IMR-90 (cell line): ENCODE data around the gene AMZ2. TPM values are rescaled to one million over a fixed set of nuclear protein-coding genes. Genes with fewer than 3 reads are reported as not detected.
"Not testable (repeated sequence)": the region's sequence is repeated elsewhere in the genome, so short reads cannot be mapped to it uniquely, and the experiment has no call there.

ENCODE experiments used
- ATAC-seq: fragments of 200-7000 bp; cut with Tn5 transposase; 2 replicates; pipeline ENCODE4 v1.9.1; 2020; ENCODE audit warnings: low read depth, mild to moderate bottlenecking, moderate library complexity
- BruUV-seq: library from RNA; stranded (reverse); fragments of 400-500 nt; replicated peaks from 2 replicates; lab custom pipeline; 2021; lab: Mats Ljungman, UMichigan
- CTCF ChIA-PET: fragments of 300-600 bp; formaldehyde crosslinking; extraction: SDS; loops from one replicate; lab custom pipeline; 2021; ENCODE audit warnings: antibody characterized with exemption; lab: Yijun Ruan, JAX
- POLR2A ChIA-PET: fragments of 300-600 bp; sonication (Branson Sonifier 250); formaldehyde crosslinking; loops from one replicate; lab custom pipeline; 2022; ENCODE audit warnings: antibody characterized with exemption; ENCODE audit not compliant: unreplicated experiment; lab: Charles Lee
- DNase-seq: peaks from one replicate; pipeline ENCODE4 v3.0.0; 2013
- H2AFZ ChIP-seq: replicated peaks from 2 replicates; pipeline ENCODE3; 2013; ENCODE audit warnings: low read length, mild to moderate bottlenecking; ENCODE audit not compliant: poor library complexity
- H2AK5ac ChIP-seq: 2 replicates; pipeline ENCODE4 v1.6.1; 2013; ENCODE audit warnings: low read depth, low read length, inconsistent platforms
- H2AK9ac ChIP-seq: replicated peaks from 2 replicates; pipeline ENCODE3; 2013; ENCODE audit warnings: mild to moderate bottlenecking, low read depth, low read length, moderate library complexity; ENCODE audit not compliant: poor library complexity
- H2BK120ac ChIP-seq: 2 replicates; pipeline ENCODE4 v1.6.1; 2013; ENCODE audit warnings: low read depth, low read length, inconsistent platforms
- H2BK15ac ChIP-seq: 3 replicates; pipeline ENCODE4 v1.6.1; 2013; ENCODE audit warnings: low read depth, low read length, inconsistent platforms
- H2BK20ac ChIP-seq: 2 replicates; pipeline ENCODE4 v1.6.1; 2013; ENCODE audit warnings: low read depth, mild to moderate bottlenecking, inconsistent platforms, low read length, moderate library complexity
- H2BK5ac ChIP-seq: 2 replicates; pipeline ENCODE4 v1.6.1; 2013; ENCODE audit warnings: mild to moderate bottlenecking, low read depth, low read length, inconsistent platforms; ENCODE audit not compliant: poor library complexity, severe bottlenecking
- H3K14ac ChIP-seq: replicated peaks from 2 replicates; pipeline ENCODE4 v1.6.1; 2013; ENCODE audit warnings: low read depth, low read length, inconsistent platforms
- H3K18ac ChIP-seq: 2 replicates; pipeline ENCODE4 v1.6.1; 2013; ENCODE audit warnings: low read depth, low read length, control low read depth
- H3K23ac ChIP-seq: 2 replicates; pipeline ENCODE4 v1.6.1; 2013; ENCODE audit warnings: low read depth, low read length, inconsistent platforms
- H3K27ac ChIP-seq: 2 replicates; pipeline ENCODE4 v1.5.1; 2013; ENCODE audit warnings: mild to moderate bottlenecking, control low read depth, low read length; ENCODE audit not compliant: insufficient read depth
- H3K27me3 ChIP-seq: 2 replicates; pipeline ENCODE4 v1.6.1; 2013; ENCODE audit warnings: low read length; ENCODE audit not compliant: control insufficient read depth, insufficient read depth
- H3K36me3 ChIP-seq: 2 replicates; pipeline ENCODE4 v1.6.1; 2013; ENCODE audit warnings: low read length, mixed read lengths; ENCODE audit not compliant: control insufficient read depth, insufficient read depth
- H3K4ac ChIP-seq: 2 replicates; pipeline ENCODE4 v1.6.1; 2013; ENCODE audit warnings: low read depth, low read length, inconsistent platforms
- H3K4me1 ChIP-seq: 2 replicates; pipeline ENCODE4 v1.6.1; 2013; ENCODE audit warnings: low read length, mixed read lengths; ENCODE audit not compliant: control insufficient read depth, insufficient read depth
- H3K4me2 ChIP-seq: 2 replicates; pipeline ENCODE4 v1.6.1; 2013; ENCODE audit warnings: low read depth, mild to moderate bottlenecking, control low read depth, low read length, moderate library complexity
- H3K4me3 ChIP-seq: 2 replicates; pipeline ENCODE4 v1.5.1; 2013; ENCODE audit warnings: low read depth, mild to moderate bottlenecking, control low read depth, low read length, moderate library complexity; ENCODE audit not compliant: insufficient read depth
- H3K56ac ChIP-seq: 2 replicates; pipeline ENCODE4 v1.6.1; 2013; ENCODE audit warnings: low read length, inconsistent platforms; ENCODE audit not compliant: insufficient read depth; ENCODE audit errors: extremely low read depth
- H3K79me1 ChIP-seq, 2 experiments: 2 replicates each; pipeline ENCODE4 v1.6.1; 2013; ENCODE audit warnings: low read length in 2 of 2, inconsistent platforms in 1 of 2, low read depth in 1 of 2
- H3K9ac ChIP-seq: 2 replicates; pipeline ENCODE4 v1.6.1; 2013; ENCODE audit warnings: low read depth, low read length, control low read depth
- H3K9me1 ChIP-seq: 2 replicates; pipeline ENCODE4 v1.6.1; 2013; ENCODE audit warnings: low read length, inconsistent platforms; ENCODE audit not compliant: insufficient read depth
- H3K9me3 ChIP-seq: 2 replicates; pipeline ENCODE4 v1.6.1; 2013; ENCODE audit warnings: low read length; ENCODE audit not compliant: control insufficient read depth, insufficient read depth
- H4K20me1 ChIP-seq: 2 replicates; pipeline ENCODE4 v1.6.1; 2013; ENCODE audit warnings: low read length, inconsistent platforms; ENCODE audit not compliant: insufficient read depth
- H4K5ac ChIP-seq: 2 replicates; pipeline ENCODE4 v1.6.1; 2013; ENCODE audit warnings: mild to moderate bottlenecking, low read depth, low read length, control low read depth
- H4K8ac ChIP-seq, 2 experiments: 2 replicates each; pipeline ENCODE4 v1.6.1; 2013; ENCODE audit warnings: low read depth in 2 of 2, low read length in 2 of 2, control low read depth in 1 of 2, inconsistent platforms in 1 of 2
- H4K91ac ChIP-seq: 2 replicates; pipeline ENCODE4 v1.6.1; 2013; ENCODE audit warnings: low read depth, low read length, inconsistent platforms; ENCODE audit not compliant: insufficient read depth
- WGBS, 2 experiments: methylation state at CpG; one replicate each; pipeline versions ENCODE4 v1.1.5 to v1.1.7; 2013; ENCODE audit warnings: missing lambda C conversion rate in 2 of 2; ENCODE audit not compliant: insufficient read length in 1 of 2; ENCODE audit errors: extremely low coverage in 2 of 2; 5-methylcytosine and 5-hydroxymethylcytosine counted together
- dilution Hi-C: fragments of 300-500 bp; cut with HindIII; formaldehyde crosslinking; loops from one replicate; pipeline ENCODE4 v1.14.3; 2018; ENCODE audit warnings: low sequenced_read_pairs; ENCODE audit not compliant: unreplicated experiment
- in situ Hi-C: fragments of 300-500 bp; cut with MboI; formaldehyde crosslinking; loops from 3 replicates; pipeline ENCODE4 v1.14.3; 2019; ENCODE audit warnings: low sequenced_read_pairs, inconsistent platforms, mixed read lengths
- intact Hi-C: fragments of 100-400 bp; cut with micrococcal nuclease; formaldehyde crosslinking; loops from 2 replicates; pipeline ENCODE4 v1.10.0; 2022
- polyA plus RNA-seq, 3 experiments: library from polyadenylated mRNA; depleted of rRNA; stranded (reverse); fragments of >200 nt; gene quantifications; 2 replicates each; pipeline ENCODE4 v1.2.3, GENCODE V29; 2012; ENCODE audit warnings: low replicate concordance in 1 of 3
- total RNA-seq: library from RNA; depleted of rRNA; stranded (reverse); fragments of >200 nt; gene quantifications from 2 replicates; pipeline ENCODE4 v1.2.3, GENCODE V29; 2012

The AMZ2 gene
- total and polyA plus RNA-seq, 2 of the 4 experiments (the other 2 are of a cell fraction) = 65.4 to 90.2 TPM

DNA sequence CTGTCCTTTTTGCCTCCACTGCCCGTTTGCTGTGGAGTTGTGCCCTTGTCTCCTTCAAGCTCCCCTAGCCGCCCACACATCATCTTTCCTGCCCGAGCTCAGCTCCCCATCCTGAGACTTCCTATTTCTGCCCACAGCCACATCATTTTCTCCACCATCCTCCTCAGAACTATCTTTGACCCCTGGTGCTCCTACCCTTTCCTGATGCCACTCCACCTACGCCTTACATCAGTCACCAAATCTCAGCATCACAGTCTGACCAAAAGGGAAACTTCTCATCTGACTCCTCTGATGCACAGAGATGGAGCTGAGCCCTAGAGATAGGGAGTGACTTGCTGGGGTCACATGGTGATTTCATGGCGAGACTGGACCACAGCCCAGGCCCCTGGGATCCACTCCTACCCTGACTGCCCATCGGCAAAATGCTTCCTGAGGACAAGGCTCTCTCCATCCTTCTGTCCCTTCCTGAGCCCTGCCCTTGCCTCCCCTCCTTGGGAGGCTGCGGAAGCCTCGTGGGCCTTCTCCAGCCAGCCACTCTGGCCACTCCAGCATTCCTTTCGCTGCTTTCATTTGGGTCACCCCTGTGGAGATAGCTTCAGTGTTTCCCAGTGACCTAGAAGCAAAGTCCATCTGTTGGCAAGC is 19.7 kb upstream of the AMZ2 start:
- H3K79me1 ChIP-seq, H3K4me2 ChIP-seq, H3K9me1 ChIP-seq, CTCF ChIA-PET, intact Hi-C loops, H3K56ac ChIP-seq, dilution Hi-C loops, H2AK9ac ChIP-seq, H3K23ac ChIP-seq, H3K9me3 ChIP-seq, H3K36me3 ChIP-seq, H2BK15ac ChIP-seq, H3K4ac ChIP-seq, H2AK5ac ChIP-seq, H3K9ac ChIP-seq, H4K5ac ChIP-seq, H3K18ac ChIP-seq, H3K14ac ChIP-seq, DNase-seq, BruUV-seq, H2BK5ac ChIP-seq, ATAC-seq, POLR2A ChIA-PET, H4K8ac ChIP-seq, H3K4me3 ChIP-seq, H2BK120ac ChIP-seq, H3K27ac ChIP-seq, H3K4me1 ChIP-seq, H2AFZ ChIP-seq, H4K20me1 ChIP-seq, H3K27me3 ChIP-seq, H2BK20ac ChIP-seq, H4K91ac ChIP-seq, in situ Hi-C loops: not testable (repeated sequence)
- 66% methylated on average over 2 of the region's 9 CpGs; no CpG with 5 or more reads in 1 of the 2 experiments for WGBS, 2 experiments
